Fibroblast of skin of right biceps (primary cell): ENCODE measurements around the gene KCNG2.

ENCODE experiments used
- DNase-seq: peaks from one replicate; pipeline ENCODE4 v3.0.0-alpha.2; 2013

KCNG2 gene

DNA sequence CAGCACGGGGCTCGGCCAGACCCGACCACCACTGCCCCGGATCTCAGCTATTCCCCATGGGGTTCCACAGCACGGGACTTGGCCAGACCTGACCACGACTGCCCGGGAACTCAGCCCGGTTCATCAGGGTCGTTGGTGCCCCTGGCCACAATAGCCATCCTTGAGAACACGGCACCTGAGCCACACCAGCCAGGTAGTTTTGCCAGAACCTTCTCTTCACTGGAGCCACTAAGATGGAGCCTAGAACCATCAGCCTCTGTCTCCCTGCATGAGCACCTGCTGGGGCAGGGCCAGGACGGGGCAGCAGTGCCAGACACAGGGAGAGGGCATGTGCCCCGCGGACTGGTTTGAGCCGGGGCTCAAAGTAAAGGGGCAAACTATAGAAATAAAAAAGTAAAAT is 11.4 kb upstream of the KCNG2 start:
- no peak for DNase-seq

DNA sequence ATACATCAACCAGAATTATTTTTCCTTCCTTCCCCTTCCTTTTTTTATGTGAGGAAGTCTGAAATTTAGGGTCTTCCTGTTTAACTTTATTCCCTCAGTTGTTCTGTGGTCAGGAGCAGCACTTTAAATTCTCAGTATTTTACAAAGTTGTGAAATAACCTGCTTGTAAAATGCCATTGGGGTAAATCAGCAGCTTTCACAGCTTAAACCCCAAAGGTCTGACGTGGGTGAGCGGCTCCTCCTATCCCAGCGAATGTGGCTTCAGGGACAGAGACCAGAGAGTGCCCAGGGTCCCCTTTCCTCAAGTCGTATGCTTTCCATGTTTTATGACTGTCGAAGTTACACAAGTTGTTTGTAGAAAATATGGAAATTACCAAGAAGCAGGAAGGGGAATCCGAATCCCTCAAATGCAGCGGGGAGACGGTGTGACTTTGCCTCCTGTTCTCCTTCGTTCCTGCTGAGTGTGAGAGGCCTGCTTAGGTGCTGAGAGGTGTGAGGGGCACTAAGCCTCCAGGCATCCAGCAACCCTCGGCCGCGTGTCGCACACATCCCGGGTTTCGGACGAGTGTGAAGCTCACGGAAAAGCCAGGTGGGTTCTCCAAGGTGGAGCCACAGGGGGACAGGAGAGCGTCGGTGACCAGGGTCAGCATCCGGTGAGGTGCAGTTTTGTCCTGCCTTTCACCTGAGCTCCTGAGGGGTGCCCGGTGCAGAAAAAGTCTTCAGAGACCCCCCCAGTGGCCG is 10.8 kb upstream of the KCNG2 start:
- peak; percentile 59 for DNase-seq

DNA sequence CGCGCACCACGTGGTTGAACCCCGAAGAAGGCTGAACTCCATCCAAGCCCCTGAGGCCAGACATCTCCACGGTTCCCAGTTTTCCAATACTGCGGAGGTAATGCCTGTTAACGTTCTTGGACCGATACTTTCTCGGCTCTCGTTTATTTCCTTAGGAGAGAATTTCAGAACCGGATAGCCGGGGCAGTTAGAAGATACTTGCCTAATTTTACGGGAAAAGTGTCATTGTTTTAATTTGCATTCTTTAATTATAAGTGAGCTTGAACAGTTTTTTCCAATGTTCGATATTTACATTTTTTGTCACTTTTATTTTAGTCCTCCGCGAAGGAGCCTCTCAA is 10.2 kb upstream of the KCNG2 start:
- DNase-seq = no peak

DNA sequence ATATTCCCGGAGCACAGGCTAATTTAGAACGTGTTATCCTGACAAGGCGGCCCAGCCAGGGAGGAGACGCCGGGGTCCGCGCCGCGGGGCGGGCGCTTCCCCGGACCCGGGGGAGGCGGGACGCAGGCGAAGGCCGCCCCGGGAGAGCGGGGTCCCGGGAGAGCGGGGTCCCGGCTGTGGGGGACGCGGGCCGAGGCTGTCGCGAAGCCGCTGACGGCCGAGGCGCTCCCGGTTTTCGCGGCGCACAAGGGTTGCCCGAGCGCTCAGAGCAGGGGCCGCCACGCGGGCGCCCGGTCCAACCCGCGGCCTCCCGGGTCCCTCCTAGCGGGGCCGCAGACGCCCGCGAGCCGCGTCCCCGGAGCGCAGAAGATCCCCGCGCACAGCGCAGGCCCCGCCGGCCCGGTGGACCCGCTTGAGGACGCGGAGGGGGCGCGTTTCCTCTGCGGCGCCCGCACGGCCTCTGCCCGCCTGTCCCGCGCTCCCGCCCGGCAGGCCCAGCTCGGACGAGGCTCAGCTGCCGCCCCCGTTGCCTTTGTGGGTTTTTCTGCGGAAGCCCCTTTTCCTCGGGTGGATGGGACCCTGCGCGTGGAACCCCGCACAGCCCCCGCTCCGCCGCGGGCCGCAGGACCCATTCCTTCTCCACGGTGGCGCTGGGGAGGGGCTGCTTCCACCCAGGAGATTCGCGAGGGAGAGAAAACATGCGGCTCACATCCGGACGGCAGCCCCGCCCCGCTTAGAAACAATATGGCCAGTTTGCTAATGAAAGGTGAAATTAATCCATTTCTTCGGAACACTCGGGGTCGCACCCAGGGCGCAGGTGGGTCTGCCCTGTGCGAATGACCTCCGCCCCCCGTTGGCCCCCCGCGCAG is 9.6 kb upstream of the KCNG2 start:
- no peak for DNase-seq

DNA sequence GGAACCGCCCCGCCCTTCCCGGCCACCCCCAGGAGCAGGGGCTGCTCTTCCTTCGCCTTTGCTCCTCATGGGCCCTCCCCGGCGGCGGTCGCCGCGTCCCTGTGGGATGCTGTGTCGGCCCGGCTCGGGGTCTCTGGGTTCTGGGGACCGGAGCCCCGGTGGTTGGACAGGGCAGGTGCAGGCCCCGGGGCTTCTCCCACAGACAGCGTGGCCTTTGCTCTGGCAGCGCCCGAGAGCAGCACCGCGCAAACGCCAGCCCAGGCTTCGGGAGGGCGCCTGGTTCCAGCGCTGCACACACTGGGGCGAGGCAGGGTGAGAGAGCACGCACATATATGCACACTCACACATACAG is 9.0 kb upstream of the KCNG2 start:
- no peak for DNase-seq

DNA sequence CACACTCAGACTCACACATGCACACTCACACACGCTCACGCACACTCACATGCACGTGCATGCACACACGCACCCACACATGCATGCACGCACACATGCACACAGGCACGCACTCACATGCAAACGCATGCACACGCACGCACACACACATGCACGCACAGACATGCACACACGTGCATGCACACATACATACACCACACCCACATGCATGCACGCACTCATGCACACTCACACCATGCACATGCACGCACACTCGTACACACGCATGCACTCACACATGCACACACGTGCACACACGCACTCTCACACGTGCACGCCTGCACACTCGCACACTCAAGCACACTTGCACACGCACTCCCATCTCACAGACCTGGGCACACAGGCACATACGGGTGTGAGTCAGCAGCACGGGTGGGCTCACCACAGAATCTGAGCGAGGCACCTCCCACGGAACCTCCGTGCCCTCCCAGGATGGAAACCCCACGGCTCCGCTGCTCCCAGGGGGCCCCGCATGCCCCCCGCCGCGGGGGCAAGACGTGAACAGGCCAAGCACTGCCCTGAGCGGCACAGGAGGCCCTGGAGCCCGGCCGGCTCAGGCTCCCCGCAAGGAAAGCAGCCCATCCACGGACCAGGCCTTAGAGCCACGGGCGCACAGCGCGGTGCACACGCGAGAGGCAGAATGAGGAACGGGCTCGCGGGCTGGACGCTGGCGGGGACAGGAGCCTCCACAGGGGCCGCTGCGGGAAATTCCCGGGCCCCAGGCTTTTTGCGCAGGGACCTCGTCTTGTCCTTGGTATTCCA is 8.4 kb upstream of the KCNG2 start:
- DNase-seq = no peak

DNA sequence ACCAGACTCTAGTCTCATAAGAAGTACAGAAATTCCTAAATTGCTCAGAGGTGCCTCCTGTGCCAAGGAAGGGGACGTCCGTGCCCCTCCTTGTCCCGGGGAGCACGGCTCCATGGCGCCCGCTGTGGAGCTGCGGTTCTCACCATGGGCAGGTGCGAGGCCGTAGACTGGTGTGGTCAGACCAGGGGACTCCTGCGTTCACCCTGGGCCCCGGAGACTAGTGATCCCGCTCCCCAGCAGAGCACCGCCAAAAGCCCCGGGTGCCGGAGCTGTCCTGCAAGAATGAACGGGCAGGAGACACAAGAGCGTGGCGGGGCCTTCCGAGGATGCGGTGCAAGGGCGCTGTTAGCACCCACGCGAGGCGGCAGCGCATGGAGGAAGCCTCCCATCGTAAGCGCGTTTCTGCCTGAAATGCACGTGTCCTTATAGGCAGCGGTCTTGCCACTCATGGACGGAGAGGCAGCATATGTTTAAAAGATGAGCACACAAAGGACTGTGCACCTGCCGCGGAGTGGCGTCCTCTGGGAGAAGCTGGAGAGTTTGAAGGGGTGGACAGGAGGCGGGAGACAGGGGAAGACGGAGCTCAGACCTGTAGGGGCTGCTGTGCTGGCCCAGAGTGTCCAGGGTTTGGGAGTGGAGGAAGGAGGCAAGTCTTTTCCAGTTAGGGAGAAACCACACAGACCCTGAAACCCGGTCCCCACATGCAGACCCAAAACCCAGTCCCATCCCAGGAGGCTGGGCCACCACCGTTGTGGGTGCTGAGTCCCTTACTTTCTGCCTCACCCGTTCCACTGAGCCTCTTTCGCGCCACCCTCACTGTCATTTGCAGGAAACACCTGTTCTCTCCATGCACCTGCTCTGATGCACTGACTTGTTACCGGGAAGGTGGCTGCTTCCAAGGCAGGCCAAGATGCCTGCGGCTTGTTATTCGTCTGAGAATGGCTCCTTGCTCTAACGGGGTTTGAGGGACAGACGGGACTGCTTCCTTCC is 7.5 kb upstream of the KCNG2 start:
- DNase-seq = no peak

DNA sequence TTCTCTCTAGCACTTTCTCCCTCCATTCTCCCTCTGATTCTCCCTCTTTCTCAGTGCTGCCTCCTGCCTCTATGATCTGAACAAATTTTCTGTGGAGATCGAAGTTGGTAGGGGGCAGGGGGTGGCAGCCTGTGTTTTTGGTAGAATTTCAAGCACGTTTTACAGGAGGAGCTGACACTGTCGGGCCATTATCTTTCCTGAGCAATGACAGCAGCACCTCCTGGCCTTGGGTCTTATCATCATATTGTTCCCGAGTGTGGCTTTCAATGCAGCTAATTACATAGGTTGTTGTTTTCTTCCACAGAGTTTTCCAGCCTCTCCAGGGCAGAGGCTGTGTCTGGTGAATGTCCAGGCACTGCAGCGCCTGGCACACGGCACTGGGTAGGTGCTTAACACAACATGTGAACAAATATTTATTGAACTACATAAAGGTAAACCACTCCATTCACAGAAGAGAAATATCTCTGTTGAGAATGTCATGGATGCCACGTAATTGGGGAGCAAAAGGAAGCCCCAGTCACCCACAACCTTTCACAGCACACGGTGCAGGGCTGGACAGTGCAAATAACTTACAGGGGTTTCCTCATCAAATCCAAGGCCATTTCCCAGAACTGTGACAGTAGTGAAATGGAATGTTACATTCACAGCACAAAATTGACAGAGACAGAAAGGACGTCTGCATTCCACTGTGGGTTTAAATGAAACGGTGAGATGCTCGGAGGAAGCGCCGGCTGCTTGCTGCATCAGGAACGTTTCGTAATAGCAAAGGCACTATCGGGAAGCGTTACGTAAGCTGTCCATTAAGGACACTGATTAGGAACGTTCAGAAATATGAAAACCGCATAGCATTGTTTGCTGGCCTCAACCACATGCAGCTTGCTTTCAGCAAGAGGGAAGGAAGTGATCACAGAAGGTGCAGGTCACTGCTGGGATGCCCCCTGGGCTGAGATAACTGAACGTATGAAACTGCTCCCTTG is 6.5 kb upstream of the KCNG2 start:
- peak; percentile 97 for DNase-seq

DNA sequence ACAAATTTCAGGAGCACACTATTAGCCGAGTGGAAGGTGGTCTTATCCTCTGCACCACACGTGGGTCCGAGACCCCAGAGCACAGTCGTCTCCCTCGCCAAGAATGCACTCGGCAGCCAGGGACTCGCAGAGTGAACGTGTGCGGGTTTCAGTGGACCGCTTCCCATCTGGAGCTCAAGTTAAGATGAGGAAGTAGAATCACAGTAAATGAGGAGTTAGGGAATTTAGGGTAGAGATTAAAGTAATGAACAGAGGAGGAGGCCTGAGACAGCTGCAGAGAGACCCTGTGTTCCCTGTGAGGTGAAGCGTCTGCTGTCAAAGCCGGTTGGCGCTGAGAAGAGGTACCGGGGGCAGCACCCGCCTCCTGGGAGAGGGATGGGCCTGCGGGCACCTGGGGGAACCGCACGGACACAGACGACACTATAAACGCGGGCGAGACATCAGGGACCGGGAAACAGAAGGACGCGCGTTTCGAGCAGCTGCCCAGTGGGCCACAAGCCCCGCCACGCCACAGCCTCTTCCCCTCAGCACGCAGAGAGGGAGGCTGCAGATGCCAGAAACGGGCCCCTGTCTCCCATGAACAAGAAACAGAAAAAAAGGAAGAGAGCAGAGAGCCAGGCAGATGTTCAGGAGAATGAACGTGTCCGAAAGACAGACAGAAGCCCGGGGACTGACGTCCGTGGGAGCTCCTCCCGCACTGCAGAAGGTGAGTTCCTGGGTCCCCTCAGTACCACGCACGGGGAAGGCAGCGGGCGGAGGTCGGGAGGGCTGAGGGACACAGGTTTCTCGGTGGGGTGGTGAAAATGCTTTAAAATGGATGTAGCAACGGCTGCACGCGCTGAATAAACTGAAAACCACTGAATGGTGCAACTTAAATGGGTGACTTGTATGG is 5.4 kb upstream of the KCNG2 start:
- no peak for DNase-seq

DNA sequence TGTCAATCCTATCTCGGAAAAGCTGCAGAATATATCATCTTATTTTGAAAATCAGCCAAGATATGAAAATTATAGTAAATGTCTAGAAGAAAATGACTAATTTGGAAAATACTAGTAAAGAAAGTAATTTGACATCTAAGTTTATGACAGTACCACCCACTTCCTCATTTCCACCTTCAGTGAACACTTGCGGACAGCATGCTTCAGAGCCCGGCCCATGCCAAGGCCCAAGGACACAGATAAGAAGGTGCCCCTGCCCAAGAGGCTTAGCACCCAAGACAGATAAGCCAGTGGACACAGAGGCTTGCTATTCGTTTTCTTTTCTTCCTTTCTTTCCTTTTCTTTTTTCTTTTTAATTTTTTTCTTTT is 4.8 kb upstream of the KCNG2 start:
- DNase-seq = no peak

DNA sequence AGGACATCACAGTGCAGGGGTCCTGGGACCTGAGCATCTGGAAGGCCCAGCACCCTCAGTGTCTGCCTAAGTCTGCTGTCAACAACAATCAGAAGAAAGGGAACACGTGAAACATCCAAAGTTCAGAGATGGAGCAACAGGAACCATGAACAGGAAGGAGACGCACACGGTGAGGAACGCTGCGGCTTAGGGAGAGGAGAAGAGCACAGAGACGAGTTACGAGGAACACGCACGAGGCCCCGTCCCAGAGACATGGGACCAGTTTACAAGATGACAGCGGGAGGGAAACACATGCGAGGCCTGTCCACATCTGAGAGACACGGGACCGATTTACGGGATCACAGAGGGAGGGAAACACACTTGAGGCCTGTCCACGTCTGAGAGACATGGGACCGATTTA is 2.9 kb upstream of the KCNG2 start:
- DNase-seq = no peak

DNA sequence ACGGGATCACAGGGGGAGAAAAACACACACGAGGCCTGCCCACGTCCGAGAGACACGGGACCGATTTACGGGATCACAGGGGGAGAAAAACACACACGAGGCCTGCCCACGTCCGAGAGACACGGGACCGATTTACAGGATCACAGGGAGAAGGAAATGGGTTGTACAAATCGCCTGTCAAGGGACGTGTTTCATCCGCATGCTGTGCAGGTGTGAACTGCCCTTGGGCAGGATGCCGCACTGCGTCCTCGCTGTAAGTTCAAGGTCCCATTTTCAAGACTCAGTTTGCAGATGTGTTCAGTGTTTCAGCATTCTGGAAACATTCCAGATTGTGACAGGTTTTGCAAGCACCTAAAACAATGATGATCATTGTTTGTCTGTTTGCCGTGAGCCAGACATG is 2.3 kb upstream of the KCNG2 start:
- no peak for DNase-seq

DNA sequence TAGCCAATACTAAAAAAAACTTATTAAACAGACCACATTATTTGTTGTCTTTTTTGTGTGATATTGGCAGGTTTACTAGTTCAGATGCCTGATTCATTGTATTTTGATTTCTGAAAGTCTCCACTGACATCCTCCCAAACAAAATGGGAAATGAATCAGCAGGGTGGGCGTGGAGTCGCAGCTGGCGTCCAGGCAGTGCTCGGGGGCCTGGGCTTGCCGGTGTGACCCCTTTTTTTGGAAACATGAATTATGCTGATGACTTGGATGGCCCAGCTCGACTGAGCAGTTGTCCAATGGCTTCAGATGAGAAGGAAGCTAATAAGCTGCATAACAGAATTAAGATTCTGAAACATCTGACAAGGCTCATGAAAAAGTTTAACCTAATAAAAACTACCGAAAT is 1.7 kb upstream of the KCNG2 start:
- DNase-seq = no peak

DNA sequence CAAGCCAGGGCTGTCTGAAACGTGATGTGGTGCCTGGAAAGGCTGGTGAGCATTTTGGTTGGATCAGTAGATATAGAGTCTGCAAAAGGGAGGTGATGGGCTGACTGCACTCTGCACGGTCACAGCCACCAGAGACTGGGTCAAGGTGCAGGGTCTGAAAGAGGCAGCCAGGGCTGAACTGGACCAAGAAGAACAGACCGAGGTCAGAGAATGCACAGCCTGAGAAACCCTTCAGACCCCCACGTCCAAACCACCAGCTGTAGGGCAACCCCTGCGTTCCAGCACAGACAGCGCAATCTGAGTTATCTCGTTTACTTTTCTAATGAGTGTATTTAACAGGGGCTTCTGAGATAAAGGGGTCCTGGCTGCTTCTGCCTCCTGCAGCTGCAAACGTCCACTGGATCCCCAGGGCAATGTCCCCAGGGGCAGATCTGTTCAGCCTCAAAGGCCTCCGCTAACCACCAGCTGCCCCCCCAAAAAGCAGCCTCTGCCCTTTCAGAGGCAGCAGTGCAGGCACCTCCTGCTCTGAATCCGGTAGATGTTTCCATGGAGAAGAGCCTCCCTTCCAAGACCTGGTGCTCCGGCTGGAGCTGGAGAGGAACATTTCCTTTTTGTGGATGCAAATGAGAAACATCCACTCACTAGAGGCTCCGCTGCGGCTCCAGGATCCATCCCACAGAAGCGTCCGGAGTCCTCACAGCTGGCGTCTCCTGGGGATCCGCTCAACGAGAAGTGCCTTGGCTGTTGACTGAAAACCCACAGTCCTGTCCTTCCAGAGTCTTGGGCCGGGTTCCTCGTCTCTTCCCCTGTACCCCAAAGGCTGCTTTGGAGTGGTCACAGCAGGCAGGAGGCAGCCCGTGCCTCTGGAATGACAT is 970 bp upstream of the KCNG2 start:
- no peak for DNase-seq

DNA sequence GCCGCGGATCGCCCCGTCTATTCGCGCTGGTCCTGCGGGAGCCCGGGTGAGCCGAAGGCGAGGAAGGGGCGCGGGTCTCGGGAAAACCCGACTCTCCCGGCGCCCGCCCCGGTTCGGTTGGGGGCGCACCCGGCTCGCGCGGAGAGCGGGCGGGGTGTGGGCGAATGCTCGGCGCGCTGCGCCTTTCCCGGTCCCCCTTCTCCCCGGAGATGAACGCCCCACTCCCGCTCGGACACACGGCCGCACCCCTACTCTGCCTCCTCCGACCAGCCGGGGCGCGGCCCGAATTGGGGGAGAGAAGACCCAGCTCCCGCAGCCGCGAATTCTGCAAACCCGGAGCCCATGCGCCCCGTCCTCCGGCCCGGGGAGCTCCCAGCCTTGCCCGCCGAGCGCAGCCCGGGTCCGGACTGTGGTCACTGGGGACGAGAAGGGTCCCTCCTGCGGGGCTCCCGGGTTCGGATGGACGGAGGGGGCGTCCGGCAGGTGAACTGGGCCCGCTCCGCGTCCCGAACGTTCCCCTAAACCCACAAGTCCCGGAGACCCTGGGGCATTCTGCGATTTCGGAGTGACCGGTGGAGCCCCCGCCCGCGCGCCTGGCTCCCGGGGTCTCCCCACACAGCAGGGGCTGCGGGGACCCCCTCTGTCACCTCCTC is 734 bp downstream of the KCNG2 start:
- no peak for DNase-seq

DNA sequence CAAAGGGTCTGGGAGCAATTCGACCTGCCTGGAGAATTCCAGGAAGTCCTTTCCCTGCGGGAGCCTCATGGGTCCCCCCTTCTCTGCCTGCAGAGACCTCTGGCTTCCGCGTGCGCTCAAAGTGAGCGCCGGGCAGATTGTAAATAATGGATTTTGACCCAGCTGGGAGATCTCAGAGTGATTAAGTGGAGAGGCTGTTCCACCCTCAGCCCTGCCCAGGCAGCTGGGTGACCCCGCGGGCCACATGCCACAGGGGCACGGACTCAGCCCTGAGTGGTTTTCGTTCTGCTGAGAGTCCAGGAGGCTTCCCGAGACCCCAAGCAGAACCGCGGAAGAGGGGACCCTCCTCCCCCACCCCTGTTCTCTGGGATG is 1.2 kb downstream of the KCNG2 start:
- no peak for DNase-seq

DNA sequence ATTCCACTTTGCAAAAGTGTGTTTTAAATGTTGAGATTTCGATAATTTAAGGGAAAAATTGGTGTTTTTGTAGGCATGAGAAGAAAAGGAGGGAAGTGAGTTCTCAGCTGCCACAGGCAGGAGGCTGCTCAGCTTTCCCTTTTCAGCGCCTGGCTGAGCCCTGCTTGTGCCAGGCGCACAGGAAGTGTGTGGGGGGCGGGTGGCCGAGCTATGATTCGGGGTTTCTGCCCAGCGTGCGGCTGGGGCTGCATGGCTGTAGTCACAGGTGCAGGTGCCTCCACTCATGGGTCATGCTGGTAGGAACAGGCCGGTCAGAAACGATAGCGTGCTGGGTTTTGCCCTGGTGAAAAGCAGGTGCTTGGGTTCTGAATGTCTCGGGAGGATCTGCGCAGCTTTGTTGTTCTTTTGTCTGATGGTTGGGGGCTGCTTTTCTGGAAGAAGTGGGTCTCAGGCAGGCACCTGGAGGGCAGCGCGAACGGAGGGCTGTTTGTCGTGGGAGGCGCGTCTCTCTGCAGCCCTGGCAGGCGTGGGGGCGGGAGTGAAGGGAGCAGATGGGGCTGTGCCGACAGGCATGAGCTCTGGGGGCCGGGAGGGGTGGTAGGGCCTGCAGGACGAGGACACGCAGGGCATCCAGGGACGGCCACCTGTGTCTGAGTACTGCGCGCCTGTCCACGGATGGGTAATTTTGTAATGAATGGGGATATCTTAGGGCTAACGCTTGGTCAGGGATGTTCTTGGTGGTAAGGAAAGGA is 2.1 kb downstream of the KCNG2 start:
- DNase-seq = no peak
